Measurements from ENCODE around the gene ALOXE3.

DNA sequence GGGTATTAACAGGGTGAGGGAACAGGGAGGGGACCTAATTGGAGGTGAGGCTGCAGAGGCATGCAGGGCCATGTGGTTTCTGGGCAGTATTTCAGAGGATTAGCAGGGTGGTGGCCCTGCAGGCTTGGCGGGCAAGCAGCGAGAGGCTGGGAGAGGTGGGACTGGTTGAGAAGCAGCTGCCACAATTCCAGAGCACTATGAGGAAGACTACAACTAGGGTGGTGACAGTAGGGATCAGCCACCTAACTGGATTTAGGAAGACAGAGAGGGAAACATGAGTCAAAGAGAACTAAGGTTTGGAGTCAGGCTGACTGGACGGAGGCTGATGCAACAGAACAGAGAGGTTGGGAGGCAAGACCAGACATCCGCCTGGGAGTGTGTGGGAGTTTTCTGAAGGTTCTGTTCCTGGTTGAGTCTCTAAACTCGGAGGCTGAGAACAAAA lies 12.3 kb downstream of the ALOXE3 start:
- TF ChIP-seq, protein P1, sequence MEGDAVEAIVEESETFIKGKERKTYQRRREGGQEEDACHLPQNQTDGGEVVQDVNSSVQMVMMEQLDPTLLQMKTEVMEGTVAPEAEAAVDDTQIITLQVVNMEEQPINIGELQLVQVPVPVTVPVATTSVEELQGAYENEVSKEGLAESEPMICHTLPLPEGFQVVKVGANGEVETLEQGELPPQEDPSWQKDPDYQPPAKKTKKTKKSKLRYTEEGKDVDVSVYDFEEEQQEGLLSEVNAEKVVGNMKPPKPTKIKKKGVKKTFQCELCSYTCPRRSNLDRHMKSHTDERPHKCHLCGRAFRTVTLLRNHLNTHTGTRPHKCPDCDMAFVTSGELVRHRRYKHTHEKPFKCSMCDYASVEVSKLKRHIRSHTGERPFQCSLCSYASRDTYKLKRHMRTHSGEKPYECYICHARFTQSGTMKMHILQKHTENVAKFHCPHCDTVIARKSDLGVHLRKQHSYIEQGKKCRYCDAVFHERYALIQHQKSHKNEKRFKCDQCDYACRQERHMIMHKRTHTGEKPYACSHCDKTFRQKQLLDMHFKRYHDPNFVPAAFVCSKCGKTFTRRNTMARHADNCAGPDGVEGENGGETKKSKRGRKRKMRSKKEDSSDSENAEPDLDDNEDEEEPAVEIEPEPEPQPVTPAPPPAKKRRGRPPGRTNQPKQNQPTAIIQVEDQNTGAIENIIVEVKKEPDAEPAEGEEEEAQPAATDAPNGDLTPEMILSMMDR (IDR thresholded peaks at IDR 0.05), result no peak
- no peak for TF ChIP-seq POLR2A (IDR thresholded peaks at IDR 0.05)
- no peak for TF ChIP-seq POLR2AphosphoS5 (IDR thresholded peaks at IDR 0.05)
- no peak for TF ChIP-seq EP300 (IDR thresholded peaks at IDR 0.05)

All from stomach (tissue), 4 donors.